HG03521 (cell line): Measurements from ENCODE around the gene CAGE1.
"Not testable (repeated sequence)": the region's sequence is repeated elsewhere in the genome, so short reads cannot be mapped to it uniquely, and the experiment has no call there.

ENCODE experiments used
- ATAC-seq: cut with Tn5 transposase; IDR thresholded peaks from one replicate; pipeline ENCODE4 v1.9.1; 2021; ENCODE audit warnings: mild to moderate bottlenecking, moderate library complexity; ENCODE audit not compliant: unreplicated experiment

Gene CAGE1

GRCh38 chr6:7341271-7341670 lies 48.3 kb downstream of the CAGE1 start:
- ATAC-seq: no peak

- not testable (repeated sequence) for ATAC-seq
These were observed 50.4 kb downstream of the CAGE1 start for GRCh38 chr6:7339007-7339732.

DNA sequence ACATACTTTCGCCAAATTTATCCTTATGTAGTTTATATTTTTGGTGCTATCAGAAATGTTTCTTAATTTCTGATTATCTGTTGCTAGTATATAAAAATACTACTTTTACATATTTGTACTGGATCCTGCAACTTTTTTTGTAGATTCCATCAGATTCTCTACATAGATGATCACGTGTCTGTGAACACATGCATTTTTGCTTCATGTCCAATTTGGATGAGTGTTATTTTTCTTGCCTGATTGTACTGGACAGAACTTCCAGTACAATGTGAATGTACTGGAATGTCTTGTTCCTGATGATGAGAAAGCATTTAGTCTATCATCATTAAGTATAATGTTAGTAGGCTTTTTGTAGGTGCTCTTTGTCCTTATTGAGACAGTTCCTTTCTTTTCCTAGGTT lies 51.5 kb downstream of the CAGE1 start:
- no peak for ATAC-seq

DNA sequence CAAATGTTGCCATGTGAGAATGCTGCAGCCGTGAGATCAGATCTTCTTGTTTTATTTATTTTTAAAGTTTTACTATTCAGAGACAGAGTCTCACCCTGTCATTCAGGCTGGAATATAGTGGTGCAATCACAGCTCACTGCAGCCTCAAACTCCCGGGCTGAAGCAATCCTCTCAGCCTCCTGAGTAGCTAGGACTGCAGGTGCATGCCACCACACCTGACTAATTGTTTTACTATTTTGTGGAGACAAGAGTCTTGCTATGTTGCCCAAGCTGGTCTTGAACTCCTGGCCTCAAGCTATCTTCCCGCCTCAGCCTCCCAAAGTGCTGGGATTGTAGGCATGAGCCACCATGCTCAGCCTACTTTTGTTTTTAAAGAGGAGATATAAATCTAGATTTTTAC lies 54.0 kb downstream of the CAGE1 start:
- no peak for ATAC-seq

GRCh38 chr6:7334685-7335084 lies 54.9 kb downstream of the CAGE1 start:
- no peak for ATAC-seq

- ATAC-seq: no peak
These were observed 57.3 kb downstream of the CAGE1 start for GRCh38 chr6:7332090-7332745.

DNA sequence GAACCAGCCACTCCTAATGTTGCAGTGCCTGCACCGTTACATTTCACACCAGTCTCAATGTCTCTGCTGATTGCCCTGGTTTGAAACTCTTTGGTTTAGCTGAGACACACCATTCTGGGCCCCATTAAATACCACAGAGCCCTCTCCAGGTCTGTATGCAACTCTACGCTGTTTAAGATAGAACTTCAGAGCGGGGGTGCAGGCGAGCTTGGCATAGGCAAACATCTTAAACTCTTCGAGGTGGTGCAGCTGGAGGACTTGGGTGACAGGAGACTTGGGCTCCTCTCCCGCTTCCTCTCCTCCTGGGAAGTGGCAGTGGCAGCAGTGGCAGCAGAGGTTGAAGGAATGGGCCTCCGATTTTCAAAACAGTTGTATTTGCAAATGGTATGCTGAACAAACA lies 58.1 kb downstream of the CAGE1 start:
- ATAC-seq: no peak

- no peak for ATAC-seq
These were observed 61.3 kb downstream of the CAGE1 start for GRCh38 chr6:7328243-7328642.

GRCh38 chr6:7325750-7326149 lies 63.8 kb downstream of the CAGE1 start:
- no peak for ATAC-seq

GRCh38 chr6:7324520-7324919 lies 65.0 kb downstream of the CAGE1 start:
- no peak for ATAC-seq

DNA sequence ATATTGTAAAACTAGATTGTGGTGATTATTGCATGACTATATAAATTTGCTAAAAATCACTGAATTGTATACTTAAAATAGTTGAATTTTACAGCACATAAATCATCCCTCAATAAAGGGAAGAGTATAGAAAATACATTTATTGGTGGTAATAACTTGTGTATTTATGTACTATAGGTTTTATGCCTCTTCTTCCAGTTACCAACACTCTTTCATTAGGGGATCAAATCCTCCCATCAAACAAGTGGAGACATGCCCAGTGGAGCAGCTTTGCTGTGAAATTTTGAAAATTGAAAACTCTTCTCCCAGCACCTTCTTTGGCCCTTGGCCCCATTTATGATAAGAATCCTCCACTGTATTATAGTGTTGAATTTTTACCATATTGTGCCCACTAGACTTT lies 66.5 kb downstream of the CAGE1 start:
- no peak for ATAC-seq

DNA sequence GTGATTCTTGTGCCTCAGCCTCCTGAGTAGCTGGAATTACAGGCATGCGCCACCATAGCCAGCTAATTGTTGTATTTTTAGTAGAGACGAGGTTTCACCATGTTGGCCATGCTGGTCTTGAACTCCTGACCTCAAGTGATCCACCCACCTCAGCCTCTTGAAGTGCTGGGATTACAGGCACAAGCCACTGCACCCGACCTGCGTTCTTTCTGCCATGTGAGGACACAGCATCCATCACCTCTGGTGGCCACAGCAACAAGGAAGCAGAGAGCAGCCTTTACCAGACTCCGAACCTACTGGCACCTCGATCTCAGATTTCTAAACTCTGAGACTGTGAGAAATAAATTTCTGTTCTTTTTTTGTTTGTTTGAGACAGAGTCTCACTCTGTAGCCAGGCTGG lies 67.7 kb downstream of the CAGE1 start:
- not testable (repeated sequence) for ATAC-seq

DNA sequence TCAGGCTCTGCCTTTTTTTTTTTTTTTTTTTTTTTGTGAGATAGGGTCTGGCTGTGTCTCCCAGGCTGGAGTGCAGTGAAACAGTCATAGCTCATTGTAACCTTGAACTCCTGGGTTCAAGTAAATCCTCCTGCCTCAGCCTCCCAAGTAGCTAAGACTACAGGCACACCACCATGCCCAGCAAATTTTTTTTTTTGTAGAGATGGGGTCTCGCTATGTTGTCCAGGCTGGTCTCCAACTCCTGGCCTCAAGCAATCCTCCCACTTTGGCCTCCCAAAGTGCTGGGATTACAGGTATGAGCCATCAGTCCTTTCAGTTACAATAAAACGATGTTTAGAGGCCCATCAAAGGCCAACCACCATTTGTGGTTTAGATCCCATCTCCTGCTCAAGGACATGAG lies 70.1 kb downstream of the CAGE1 start:
- ATAC-seq: not testable (repeated sequence)

GRCh38 chr6:7317538-7317937 lies 72.0 kb downstream of the CAGE1 start:
- no peak for ATAC-seq

DNA sequence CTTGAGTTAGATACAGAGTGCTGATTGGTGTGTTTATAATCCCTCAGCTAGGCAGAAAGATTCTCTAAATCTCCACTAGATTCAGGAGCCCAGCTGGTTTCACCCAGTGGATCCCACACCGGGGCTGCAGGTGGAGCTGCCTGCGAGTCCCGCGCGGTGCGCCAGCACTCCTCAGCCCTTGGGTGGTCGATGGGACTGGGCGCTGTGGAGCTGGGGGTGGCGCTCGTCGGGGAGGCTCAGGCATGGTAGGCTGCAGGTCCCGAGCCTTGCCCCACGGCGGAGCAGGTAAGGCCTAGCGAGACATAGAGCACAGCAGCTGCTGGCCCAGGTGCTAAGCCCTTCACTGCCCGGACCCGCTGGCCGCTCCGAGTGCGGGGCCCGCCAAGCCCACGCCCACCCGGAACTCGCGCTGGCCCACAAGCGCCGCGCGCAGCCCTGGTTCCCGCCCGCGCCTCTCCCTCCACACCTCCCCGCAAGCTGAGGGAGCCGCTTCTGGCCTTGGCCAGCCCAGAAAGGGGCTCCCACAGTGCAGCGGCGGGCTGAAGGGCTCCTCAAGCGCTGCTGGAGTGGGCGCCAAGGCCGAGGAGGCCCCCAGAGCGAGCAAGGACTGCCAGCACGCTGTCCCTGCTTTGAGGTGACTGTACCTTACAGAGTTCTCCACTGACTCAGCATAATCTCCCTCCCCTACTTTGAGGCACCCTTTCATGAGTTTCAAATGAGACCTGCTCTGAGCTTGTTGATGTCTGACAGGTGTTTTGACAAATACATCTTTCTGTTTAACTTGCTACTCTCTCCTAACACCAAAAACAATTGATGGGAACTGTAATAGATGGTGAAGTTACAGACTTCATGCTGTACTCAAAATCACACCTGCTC lies 72.6 kb downstream of the CAGE1 start:
- ATAC-seq: no peak

GRCh38 chr6:7315948-7316365 lies 73.6 kb downstream of the CAGE1 start:
- no peak for ATAC-seq

DNA sequence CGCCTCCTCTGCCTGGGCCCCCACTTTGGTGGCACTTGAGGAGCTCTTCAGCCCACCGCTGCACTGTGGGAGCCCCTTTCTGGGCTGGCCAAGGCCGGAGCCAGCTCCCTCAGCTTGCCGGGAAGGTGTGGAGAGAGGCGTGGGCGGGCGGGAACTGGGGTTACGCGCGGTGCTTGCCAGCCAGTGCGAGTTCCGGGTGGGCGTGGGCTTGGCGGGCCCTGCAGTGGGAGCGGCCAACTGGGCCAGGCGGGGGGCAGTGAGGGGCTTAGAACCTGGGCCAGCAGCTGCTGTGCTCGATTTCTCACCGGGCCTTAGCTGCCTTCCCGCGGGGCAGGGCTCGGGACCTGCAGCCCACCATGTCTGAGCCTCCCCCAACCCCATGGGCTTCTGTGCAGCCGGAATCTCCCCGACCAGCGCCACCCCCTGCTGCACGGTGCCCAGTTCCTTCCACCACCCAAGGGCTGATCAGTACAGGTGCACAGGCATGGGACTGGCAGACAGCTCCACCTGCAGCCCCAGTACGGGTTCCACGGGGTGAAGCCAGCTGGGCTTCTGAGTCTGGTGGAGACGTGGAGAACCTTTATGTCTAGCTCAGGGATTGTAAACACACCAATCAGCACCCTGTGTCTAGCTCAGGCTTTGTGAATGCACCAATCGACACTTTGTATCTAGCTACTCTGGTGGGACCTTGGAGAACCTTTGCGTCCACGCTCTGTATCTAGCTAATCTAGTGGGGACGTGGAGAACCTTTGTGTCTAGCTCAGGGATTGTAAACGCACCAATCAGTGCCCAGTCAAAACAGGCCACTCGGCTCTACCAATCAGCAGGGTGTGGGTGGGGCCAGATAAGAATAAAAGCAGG lies 74.2 kb downstream of the CAGE1 start:
- ATAC-seq: not testable (repeated sequence)

DNA sequence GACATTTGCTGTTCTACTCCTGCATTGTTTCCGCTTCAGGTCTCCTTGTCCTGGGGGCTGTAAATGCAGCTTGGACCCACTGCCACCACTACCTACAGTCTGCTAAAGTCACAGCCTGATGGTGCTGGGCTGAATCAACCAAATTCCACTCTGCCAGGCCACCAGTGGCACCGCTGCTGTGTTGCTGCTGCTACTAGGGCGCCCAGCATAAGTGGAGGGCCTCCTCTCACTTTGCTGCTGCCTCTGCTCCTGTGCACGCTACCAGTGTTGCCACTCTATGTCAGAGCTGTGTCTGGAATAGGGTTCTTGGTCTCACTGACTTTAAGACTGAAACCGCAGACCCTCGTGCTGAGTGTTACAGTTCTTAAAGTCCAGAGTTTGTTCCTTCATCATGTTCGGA lies 75.1 kb downstream of the CAGE1 start:
- no peak for ATAC-seq

DNA sequence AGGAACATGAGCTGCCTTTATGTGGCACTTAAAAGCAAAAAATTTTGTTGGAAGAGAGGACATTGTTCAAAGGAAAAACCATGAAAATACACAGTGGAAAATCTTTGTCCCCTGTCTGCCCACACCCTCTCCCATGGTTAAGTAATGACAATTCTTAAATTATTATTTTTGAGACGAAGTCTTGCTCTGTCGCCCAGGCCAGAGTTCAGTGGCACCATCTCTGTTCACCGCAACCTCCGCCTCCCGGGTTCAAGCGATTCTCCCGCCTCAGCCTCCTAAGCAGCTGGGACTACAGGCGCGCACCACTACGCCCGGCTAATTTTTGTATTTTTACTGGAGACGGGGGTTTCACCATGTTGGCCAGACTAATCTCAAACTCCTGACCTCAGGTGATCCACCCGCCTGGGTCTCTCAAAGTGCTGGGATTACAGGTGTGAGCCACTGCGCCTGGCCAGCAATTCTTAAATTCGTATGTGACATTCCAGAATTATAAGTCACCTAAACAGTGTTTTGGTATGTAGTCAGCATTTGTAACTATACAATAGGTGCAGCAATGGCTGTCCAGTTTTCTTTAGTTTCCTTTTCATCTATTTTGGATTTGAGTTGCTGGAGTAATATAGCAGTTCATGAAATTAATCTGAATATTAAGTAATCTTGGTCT lies 75.9 kb downstream of the CAGE1 start:
- no peak for ATAC-seq
